Islet of Langerhans (tissue), 1 donor: ENCODE results near the gene FOXL3.
"Not testable (repeated sequence)": the region's sequence is repeated elsewhere in the genome, so short reads cannot be mapped to it uniquely, and the experiment has no call there.

Experiments
- FAIRE-seq: peaks from one replicate; lab custom pipeline; 2011; peaks lifted over from hg19 to GRCh38; lab: Jason Lieb, UNC

The FOXL3 gene

GRCh38 chr7:289756-290553 lies at the start of gene FOXL3:
TSS of gene FOXL3 (plus strand) at chr7:290170. CDS start at chr7:290170, 0 bp downstream.
- FAIRE-seq = no peak

DNA sequence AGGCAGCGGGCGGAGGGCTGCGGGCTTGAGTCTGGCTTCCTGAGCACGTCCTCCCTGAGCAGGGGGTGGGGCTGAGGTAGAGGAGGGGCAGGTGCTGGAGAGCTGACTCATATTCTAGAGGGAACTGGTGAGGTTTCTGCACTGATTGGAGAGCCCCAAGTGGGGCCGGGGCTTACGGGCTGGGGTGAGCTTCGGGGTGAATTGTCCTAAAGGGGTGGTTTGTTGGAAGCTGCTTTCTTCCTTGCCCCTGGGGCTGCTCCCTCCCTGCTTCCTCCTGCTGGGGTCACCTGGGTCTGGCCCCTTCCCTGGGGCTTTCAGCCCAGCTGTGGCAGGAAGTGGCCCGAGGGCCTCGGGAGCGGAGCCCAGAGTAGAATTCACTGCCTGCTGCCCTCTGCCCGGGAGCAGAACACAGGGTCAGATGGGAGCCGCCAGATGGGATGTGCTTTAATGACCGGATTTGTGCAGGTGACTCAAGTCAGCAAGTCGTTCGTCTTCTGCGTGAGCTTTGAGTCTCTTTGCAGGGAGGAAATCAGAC lies 49.0 kb upstream of the FOXL3 start:
- FAIRE-seq = no peak

DNA sequence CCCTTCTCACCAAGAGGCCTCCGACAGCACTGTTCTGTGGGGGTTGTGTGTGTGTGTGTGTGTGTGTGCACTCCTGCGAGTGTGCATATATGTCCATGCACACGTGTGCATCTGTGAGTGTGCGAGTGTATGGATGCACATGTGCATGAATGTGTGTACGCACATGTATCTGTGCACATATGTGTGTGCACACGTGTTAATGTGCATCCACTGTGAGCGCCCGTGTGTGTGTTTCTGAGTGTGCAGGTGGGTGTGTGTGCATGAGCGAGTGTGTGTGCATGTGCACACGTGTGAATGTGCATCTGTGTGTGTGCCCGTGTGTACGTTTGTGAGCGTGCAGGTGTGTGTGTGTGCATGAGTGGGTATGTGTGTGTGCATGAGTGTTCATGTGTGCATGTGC lies 48.5 kb upstream of the FOXL3 start:
- no peak for FAIRE-seq

GRCh38 chr7:242826-243579 lies 47.0 kb upstream of the FOXL3 start:
- FAIRE-seq = not testable (repeated sequence)

GRCh38 chr7:243580-243978 lies 46.4 kb upstream of the FOXL3 start:
- not testable (repeated sequence) for FAIRE-seq

DNA sequence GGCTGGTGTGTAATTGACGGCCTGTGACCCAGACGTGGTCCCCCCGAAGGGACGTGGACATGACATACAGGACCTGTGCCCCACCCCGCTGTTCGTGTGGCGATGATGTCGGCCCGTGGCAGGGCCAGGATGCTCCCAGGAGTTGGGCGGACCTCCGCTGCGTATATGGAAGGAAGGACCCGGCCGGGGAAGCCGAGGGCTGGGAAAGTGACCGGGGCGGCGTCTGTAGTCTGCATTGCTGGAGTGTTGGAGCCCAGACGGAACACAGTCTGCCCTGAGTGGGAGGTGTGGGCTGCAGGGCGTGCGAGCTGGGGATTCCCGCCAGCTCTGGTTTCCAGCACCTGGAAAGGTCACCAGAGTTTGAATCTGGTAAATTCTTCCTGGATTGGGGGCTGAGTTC lies 45.0 kb upstream of the FOXL3 start:
- no peak for FAIRE-seq

DNA sequence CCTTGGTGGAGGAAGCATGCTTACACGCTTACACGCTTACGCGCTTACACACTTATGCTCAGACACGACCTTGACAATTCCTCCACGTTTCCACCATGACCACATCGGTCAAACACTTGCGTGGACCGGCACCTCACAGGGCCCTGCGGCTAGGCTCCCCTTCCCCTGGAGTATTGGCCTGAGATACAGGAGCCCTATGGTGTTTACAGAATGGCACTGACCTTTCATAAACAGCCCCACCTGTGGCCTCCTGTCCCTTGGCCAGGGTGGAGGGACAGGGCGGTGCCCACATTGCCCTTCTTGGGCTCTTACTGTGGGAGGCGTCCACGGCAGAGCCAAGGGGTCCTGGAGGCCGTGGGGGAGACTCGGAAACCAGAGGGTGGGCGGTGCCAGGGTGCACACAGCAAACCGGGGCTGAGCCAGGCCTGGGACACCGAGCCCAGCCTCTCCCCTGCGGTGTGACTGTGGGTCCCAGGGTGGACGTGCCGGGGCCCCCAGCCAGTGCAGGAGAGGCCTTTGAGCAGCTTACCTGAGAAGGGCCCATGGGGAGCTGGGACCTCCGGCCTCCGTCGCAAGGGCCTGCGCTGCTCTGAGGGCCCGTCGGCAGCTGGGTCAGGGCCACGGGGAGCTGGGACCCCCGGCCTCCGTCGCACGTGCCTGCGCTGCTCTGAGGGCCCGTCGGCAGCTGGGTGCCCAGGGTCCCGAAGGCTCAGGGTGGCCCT lies 44.2 kb upstream of the FOXL3 start:
- FAIRE-seq = no peak

DNA sequence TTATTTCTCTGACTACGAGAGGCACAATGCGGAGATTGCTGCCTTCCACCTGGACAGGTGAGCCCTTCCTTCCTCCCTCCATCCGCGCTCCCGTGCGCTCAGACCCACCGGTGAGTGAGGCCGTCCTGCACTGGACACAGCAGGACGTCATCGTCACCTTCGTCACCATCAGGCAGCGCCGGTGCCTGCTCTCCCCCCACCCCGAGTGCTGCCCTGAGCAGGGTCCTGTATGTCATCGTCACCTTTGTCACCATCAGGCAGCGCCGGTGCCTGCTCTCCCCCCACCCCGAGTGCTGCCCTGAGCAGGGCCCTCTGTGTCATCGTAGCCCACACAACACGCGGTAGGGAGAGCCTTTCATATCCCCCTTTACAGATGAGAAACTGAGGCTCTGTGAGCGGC lies 43.5 kb upstream of the FOXL3 start:
- no peak for FAIRE-seq

GRCh38 chr7:247181-247580 lies 42.8 kb upstream of the FOXL3 start:
- FAIRE-seq = no peak

DNA sequence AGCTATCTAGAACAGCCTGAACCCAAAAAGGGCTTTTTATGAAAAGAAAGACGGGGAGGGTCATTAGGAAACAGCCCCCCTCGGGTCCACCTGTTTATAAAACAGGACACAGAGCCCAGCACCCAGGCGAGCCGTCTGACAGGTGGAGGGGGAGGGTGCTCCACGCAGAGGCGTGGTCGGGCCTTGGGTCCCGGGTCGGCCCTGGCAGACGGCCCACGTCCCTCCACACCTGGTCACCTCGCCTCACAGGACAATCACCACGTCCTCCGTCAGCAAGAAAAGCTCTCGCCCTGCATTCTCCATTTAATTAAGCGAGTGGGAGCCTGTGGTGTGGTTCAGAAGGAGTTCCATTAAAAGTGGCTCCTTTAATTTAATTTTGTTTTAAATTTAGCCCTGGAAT lies 42.3 kb upstream of the FOXL3 start:
- FAIRE-seq = no peak

GRCh38 chr7:248732-249435 lies 41.1 kb upstream of the FOXL3 start:
- FAIRE-seq = no peak

DNA sequence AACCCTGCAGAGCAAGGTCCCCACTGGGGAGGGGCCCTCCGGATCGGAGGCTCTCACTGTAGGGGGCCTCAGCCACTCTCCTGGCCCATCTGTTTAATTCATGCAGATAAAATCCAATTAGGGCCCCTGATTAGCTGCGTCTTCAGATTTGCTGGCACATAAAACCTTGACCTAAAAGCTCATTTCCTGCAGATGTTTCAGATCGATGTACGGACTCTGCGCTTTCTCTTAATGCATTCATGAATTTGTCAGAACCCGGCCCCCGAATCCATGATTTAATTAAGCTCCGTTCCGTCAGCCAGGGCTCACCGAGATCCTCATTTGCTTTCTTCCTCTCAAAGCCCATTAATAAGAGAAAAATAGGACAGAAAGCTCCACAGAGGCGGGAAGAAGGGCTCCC lies 40.0 kb upstream of the FOXL3 start:
- FAIRE-seq = no peak

- no peak for FAIRE-seq
Observed at GRCh38 chr7:250523-250922, 39.4 kb upstream of the FOXL3 start.

DNA sequence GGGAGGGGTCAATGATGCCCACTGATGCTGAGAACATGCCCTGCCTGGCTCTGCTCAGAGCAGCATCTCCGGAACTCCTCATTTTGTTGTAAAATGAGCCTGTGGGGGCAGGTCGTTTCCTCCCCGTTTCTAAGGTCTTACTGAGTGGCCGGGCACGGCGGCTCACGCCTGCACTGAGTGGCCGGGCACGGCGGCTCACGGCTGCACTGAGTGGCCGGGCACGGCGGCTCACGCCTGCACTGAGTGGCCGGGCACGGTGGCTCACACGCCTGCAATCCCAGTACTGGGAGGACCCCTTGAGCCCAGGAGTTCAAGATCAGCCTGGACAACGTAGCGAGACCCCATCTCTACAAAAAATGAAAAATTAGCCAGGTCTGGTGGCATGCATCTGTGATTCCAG lies 39.0 kb upstream of the FOXL3 start:
- no peak for FAIRE-seq

DNA sequence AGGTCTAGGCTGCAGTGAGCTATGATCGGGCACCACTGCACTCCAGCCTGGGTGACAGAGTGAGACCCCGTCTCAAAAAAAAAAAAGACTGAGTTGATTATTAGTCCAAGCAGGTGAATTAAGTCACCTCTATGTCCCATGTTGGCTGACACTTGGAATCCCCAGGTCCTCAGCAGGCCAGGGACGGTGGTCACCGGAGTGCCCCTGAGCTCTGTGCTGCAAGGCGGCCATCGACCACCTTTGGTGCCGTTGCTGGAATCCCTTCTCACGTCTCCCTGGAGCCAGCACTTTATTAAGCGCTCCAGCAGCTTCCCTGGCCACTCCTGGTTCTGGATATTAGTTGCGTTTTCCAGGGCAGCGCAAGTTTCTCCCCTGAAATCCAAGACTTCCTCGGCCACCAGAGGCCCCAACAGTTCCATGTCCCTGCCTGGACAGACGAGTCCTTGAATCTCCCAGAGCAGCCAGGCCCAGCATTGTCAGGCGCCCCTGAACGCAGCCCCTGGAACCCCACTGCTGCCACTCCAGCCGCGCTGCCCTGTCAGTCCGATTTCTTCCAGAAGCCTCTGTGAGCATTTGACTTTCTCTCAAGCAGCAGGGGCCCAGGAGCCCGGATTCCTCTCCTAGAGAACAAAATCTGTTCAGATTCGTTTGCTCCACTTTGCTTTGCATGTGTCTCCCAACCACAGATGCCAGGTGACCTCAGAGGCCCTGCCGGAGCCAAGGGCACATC lies 38.4 kb upstream of the FOXL3 start:
- no peak for FAIRE-seq

DNA sequence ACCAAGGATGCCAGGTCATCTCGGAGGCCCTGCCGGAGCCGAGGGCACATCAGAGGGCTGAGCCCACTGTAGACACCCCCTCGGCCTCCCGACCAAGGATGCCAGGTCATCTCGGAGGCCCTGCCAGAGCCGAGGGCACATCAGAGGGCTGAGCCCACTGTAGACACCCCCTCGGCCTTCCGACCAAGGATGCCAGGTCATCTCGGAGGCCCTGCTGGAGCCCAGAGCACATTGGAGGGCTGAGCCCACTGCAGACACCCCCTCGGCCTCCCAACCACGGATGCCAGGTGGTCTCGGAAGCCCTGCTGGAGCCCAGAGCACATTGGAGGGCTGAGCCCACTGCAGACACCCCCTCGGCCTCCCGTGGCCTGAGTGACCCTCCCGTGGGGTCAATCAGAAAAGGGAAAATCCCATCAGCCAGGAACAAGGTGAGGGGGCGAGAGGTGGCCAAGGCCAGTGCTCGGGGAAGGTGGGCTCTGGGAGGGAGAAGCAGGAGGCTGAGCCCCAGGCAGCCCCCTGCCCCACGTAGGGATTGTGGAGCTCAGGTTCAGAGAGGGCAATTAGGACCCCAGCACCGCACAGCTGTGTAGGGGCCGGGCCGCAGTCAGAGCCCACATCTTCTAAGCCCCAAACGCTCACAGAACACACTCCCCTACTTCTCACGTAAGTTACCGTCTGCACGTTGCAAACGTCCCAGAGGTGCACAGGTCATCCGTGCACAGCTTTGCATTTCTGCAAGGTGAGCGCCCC lies 37.6 kb upstream of the FOXL3 start:
- FAIRE-seq = no peak

DNA sequence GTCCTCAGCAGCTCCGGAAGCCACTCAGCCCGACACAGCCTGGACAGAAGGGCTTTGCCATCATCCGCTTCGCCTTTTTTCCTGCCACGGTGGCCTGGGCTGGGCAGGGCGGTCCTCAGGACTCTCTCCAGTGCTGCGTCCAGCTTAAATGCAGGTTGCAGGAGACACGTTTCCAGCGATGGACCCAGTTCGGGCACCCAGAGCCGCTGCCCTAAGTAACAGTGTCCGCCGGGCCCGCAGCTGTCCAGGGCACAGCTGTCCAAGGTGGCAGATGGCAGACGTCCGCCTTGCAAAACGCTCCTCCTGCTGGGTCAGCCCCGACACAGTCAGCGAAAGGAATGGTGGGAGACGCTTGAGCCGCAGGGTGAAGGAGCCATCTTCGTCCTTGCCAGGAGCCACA lies 37.0 kb upstream of the FOXL3 start:
- no peak for FAIRE-seq

DNA sequence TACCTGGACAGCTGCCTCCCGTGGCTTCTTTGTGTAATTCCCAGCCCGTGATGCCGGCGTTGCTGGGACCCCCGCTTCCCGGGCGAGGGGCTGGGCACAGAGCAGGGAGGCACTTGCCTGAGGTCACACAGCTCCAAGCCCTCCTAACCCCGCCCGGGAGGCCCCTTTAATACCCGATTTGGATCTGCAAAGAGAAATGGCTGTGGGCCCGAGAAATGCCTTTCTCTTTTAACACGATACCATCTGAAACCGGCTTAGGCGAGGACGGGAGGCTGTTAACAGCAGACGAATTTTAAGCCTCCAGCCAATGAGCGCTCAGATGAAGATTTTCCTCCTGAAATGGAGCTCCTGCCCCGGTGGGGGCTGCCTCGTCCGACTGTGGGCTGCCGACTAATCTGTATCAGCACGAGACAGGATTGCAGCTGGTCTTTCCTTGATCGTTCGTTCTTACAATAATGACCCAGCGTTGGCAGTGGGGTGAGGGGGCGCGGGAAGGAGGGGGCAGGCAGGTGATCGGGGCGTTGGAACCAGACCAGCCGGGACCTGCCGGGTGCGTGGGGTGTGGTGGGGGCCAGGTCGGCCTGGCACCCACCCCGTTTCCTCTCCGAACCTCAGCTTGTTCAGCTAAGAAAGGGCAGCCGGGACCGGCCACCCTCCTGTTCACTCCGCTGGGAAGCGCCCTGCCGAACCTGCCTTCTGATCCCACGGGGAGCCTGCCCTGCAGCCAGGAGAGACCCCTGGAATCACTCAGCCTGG lies 36.2 kb upstream of the FOXL3 start:
- FAIRE-seq = no peak

DNA sequence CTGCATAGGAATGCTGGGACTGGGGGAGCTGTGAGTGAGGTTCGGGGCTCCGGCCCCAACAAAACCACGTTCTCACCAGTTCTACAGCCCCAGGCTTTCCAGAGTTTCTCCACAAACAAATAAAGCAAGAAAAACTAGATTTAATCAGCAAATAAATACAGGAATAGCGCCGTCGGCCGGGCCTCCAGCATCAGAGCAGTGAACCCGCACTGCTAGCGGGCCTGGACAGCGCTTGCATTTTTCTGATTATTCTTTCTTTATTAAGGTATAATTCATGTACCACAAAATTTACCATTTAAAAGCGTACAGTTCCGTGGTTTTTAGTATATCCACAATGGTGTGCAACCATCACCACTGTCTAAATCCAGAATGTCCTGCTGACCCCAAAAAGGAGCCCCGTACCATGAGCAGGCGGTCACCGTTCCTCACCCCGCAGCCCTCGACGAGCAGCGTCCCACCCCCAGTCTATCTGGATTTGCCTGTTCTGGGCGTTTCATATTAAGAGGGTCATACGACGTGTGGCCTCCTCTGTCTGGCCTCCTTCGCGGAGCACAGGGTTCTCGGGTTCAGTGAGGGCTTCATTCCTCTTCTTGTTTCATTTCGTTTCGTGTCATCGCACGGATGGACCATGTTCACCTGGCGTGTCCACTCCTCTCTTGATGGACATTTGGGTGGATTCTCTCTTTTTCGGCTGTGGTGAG lies 35.5 kb upstream of the FOXL3 start:
- FAIRE-seq = no peak
